Measurements from ENCODE around the gene PTPRT.

DNA sequence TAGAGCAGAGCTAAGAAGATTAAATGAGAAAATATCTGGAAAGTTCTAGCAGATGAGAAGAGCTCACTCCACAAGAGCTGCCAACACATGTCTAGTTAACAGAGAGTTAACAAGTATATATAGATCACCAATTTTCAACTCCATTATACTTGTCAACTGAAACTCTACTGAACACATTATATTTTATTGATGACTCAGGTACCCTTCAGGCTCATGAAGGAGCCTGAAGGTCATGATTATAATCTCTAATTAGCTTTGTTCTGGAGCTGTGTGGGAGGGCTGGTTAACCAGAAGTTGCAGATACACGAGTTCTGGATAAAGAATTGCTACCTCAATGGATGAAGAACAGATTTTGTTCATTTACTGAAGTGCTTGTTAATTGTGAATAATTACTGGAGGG lies 42.1 kb upstream of the PTPRT start:
- TF ChIP-seq, protein P1, sequence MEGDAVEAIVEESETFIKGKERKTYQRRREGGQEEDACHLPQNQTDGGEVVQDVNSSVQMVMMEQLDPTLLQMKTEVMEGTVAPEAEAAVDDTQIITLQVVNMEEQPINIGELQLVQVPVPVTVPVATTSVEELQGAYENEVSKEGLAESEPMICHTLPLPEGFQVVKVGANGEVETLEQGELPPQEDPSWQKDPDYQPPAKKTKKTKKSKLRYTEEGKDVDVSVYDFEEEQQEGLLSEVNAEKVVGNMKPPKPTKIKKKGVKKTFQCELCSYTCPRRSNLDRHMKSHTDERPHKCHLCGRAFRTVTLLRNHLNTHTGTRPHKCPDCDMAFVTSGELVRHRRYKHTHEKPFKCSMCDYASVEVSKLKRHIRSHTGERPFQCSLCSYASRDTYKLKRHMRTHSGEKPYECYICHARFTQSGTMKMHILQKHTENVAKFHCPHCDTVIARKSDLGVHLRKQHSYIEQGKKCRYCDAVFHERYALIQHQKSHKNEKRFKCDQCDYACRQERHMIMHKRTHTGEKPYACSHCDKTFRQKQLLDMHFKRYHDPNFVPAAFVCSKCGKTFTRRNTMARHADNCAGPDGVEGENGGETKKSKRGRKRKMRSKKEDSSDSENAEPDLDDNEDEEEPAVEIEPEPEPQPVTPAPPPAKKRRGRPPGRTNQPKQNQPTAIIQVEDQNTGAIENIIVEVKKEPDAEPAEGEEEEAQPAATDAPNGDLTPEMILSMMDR (IDR thresholded peaks at IDR 0.05): no peak
- TF ChIP-seq POLR2AphosphoS5 (IDR thresholded peaks at IDR 0.05) (no peak), POLR2A (IDR thresholded peaks at IDR 0.05) (no peak), EP300 (IDR thresholded peaks at IDR 0.05) (no peak)

Data from gastroesophageal sphincter (tissue), 3 donors.